GM19328 (cell line): ENCODE results near the gene PRKCE.
"Not testable (repeated sequence)": the region's sequence is repeated elsewhere in the genome, so short reads cannot be mapped to it uniquely, and the experiment has no call there.

Experiments
- ATAC-seq: cut with Tn5 transposase; IDR thresholded peaks from one replicate; pipeline ENCODE4 v1.9.1; 2021; ENCODE audit warnings: mild to moderate bottlenecking, moderate library complexity; ENCODE audit not compliant: unreplicated experiment

Gene PRKCE

DNA sequence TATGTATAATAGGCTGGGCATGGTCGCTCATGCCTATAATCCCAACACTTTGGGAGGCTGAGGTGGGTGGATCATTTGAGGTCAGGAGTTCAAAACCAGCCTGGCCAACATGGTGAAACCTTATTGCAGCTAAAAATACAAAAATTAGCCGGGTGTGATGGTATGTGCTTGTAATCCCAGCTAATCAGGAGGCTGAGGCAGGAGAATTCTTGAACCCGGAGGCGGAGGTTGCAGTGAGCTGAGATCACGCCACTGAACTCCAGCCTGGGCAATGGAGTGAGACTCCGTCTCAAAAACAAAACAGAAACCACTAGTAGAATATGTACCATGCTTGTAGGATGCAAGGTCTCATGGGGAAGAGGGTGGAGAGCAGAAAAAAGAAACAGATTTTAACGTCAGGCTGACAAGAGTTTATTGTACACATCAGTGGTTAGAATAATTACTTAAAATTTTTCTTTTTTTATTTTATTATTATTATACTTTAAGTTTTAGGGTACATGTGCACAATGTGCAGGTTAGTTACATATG lies 44.1 kb downstream of the PRKCE start:
- not testable (repeated sequence) for ATAC-seq

DNA sequence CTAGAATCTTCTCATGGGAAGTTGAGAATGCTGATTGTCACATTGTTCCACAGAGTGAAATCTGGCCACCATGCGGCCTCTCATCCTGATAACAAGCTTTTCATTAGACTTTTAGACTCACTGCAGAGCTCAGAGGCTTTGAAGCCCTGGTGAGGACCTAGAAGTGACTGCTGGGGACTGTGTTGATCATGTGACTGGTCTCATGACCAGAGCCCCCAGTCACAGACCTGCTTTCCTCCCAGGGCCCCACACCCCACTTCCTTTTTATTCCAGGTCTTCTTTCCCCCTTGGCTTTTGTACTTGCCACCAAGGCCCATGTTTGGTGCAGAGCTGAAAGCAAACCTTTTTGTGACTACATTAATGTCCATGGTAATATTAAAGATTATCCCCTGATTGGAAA lies 45.2 kb downstream of the PRKCE start:
- no peak for ATAC-seq

DNA sequence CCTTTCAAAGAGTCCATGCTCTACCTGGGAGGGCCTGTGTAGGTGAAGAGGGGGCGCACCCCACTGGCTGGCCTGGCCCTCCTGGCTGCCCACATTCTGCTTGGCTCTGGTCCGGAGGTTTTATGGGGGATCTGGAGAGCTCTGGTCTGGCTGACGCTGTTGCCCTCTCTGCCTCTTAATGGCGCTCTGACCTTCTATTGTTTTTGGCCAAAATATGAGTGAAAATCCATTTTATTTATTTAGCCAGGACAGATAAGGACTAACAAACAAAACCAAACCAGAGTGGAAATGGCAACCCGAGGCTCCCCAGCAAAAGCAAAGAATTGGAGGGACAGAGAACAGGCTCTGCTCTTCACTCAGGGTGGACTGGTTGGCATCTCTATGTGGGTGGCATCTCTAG lies 45.7 kb downstream of the PRKCE start:
- no peak for ATAC-seq

DNA sequence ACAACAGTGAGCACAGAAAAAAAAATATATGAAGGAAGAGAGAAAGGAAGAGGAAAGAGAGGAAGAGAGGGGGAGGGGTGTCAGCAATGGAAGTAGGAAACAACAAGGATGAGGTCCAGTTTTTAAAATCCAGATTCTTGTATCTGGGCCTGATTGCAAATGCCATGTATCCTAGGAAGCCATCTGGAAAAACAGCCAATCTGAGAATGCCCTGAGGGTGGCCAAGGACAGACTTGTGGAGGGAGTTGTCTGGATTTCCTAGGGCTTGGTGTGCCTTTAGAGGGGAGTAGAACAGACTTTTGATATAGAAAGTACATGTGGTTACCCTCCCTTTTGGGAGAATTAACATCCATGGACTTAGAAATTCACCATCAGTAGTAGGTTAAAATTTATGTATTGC lies 47.1 kb downstream of the PRKCE start:
- no peak for ATAC-seq

DNA sequence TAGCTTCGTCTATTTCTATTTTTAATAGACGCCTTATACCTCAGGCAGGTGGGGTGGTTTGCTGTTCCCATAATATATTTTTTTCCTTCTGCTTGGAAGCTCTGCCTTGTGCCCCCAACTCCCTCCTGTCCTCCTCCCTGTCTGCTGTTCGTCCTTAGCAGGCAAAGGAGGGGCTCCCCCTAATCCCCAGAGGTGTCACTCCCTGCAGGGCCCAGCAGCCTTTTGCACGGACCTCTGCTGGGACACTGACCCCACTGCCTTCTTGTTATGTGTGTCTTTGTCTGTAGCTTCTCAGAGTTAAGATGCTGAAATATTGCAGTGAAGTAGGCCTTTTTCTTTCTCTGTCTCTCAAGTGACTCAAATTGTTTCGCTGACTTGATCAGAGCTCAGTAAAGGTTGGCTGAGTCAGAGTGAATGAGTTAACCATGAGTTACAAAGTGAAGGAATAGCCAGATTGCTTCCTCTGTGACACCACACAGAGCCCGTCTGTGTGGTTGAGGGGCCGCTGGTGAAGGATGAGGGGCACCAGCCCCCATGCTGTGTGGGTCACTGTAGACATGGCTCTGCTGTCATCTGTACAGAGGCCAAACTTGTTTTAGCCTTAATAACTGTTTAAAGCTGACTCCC lies 47.7 kb downstream of the PRKCE start:
- ATAC-seq, result peak; percentile 44

DNA sequence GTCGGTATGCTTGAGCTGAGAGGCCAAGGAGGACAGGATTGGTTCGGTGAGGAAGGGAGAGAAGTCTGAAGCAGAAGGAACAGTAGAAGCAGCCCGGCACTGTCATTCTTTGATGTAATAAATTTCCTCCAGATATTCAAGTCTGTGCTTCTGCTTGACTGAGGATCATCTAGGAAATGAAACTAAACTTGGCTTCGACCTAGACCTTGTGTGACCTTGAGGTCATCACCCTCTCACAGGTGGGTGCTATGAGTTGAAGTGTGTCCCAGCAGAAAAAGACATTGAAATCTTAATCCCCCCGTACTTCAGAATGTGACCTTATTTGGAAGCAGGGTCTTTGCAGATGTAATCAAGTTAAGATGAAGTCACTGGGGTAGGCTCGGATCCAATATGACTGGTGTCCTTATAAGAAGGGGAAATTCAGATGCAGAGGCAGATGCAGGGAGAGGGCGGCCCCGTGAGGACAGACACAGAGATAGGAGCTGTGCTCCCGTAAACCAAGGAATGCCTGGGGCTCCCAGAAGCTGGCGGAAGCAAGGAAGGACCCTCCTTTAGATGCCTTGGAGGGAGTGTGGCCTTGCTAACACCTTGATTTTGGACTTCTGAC lies 49.0 kb downstream of the PRKCE start:
- no peak for ATAC-seq

DNA sequence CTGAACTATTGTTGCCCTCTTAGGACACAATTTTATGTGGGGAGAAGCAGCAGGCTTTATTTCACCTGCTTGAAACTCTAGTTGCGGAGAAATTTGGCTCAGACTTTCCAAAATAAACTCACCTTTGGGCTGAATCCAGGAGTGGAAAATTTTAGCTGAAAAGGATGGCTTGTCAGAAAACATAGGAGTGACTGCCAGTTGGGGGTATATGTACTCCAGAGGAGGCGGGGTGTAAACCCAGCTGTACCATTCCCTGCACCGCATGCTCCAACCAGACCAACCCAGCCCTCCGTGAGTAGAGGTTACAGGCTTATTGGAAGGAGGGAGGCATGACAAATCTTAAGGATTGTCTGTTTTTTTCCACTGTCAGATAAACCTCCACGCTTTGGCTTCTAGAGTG lies 53.8 kb downstream of the PRKCE start:
- no peak for ATAC-seq

DNA sequence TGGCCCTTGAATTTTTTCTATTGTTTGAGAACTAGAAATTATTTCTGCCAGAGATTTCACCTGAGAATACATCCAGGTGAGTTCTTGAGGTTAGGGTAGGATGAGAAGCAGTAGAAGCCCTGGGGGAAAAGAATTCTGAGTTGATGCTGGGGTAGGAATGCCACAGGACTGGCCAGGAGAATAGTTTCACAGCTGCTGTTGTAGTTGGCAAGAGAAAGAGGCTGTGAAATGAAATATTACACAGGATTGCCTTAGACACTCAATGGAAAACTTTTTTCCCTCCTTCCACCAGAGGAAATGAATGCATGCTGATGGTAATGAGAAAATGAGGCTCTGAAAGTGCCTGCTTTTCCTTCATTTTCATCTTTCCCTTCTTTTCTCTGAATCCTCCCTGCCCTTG lies 54.6 kb downstream of the PRKCE start:
- no peak for ATAC-seq

DNA sequence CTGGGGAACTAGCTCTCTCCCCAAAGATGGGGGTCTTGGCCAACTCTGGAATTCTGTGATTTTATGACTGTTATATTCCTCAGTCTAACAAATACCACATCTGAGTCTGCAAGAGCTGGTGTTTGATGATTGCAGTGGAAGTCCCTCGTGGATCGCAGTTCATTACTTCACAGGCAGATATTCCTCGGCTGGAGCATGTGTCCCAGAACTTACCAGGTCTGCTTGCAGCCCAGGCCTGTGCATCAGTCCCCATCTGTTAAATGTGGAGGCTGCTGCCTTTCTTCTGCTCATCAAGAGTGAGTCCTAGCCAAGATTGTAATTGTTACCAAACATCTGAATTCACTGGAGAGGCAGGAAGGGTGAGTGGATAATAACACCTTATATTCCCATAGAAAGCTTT lies 55.5 kb downstream of the PRKCE start:
- no peak for ATAC-seq

DNA sequence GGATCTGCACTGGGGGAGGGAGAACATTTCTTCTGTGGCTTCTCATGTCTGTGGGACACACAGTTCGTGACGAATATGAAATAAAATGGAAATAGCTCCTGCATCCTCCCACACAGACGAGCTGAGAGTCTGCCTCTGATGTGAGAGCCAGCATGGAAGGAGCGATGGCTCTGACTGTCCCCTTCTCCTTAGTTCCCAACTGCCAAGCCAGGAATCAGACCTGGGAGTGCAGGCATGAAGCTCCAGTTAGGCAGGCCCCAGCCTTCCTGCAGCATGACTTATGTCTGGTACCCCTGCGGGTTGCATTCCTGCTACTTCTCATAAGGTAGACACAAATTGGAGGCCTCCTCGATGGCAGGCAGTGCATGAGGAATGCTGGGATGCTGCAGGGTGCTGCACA lies 56.2 kb downstream of the PRKCE start:
- no peak for ATAC-seq

DNA sequence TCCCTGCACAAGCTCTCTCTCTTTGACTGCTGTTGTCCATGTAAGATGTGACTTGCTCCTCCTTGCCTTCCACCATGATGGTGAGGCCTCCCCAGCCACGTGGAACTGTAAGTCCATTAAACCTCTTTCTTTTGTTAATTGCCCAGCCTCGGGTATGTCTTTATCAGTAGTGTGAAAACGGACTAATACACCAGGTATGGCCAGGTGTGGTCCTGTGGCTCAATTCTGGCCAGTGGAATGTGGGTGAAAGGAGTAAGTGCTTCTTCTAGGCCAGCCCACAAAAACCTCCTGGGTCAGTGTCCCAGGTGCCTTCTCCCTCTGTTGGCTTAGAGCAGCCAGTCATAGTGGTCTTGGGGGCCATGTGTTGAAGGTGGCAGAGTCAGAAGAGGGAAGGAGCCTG lies 57.0 kb downstream of the PRKCE start:
- ATAC-seq, result no peak

DNA sequence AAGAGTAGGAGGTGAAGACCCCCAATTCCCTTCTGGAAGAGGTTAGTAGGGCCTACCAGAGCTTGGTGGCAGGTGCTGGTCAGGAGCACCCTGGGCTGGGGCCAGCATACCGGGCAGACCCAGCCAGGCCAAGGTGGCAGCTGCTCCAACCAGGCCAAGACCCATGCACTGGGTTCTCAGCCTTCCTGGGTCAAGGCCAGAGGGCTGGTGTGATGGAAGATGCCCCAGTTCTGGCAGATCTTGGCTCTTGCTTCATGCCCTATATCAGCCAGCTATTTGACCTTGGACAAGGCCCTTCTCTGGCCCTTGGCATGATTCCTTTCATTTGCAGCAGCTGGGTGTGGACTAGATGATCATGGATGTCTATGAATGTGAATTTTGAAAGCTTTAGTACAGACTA lies 57.7 kb downstream of the PRKCE start:
- ATAC-seq, result no peak

DNA sequence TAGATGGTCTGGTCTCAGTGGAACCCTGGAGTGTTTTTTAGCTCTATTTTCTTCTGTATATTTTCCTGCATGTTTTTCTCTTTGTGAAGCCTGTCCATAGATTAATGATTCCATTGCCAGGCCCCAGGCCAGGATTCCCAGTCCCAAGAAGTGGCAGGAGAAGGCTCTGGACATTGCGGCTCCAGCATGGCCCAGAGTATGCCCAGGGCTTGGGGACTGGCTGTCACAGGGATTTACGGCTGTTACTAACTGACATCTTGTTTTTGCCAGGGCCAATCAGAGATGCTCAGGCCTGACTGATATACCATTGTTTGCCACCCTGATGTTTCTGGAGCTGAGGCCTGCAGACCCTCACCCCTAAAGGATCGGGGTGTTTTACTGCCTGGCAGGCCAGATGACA lies 59.0 kb downstream of the PRKCE start:
- no peak for ATAC-seq

DNA sequence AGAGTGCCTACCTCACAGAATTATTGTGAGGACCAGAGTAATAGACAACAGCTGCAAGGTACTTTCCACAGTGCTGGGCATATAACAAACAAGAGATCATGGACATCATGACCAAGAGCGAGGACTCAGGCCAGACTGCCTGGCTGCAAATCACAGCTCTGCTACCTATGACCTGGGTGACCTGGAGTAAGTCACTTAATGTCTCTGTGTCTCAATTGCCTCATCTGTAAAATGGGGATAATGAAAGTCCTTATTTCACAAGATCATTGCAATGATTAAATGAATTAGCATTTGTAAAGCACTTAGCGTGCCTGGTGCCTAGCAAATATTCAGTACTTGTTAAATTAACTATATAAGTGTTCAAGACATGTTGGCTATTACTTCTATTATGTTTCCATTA lies 59.7 kb downstream of the PRKCE start:
- no peak for ATAC-seq

DNA sequence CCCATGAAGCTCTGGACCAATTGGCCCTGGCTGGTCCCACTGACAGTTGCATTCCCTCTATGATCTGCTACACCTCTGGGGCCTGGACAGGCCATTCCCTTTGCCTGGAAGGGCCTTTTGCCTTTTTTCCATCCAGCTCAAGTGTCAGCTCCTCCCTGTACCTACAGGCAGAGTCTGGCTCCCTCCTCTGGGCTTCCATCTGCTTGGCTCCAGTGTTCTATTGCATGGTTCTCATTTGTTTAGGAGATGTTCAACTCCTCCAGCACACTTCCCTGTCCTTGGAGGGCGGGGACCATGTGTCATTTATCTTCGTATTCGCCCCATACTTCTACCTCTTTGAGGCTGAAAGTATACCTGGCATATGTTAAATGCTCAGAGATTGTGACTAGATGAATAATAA lies 61.1 kb downstream of the PRKCE start:
- ATAC-seq, result no peak

DNA sequence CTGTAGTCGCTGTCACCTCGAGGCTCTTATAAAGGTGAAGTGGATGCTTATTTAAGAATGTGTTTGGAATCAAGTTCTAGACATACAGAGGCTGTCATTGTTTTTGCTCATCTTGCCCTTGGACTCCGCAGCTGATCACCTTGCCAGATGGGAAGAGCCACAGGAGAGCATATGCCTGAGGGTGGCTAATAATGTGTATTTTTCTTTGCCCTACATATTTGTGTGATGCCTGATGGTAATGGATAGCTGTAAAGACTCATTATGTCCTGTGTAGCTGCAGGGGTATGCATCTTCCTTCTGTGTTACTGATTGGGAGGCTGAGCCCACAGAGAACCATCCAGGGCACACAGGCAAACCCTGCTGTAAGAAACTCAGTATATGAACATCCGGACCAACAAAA lies 61.7 kb downstream of the PRKCE start:
- ATAC-seq, result no peak

DNA sequence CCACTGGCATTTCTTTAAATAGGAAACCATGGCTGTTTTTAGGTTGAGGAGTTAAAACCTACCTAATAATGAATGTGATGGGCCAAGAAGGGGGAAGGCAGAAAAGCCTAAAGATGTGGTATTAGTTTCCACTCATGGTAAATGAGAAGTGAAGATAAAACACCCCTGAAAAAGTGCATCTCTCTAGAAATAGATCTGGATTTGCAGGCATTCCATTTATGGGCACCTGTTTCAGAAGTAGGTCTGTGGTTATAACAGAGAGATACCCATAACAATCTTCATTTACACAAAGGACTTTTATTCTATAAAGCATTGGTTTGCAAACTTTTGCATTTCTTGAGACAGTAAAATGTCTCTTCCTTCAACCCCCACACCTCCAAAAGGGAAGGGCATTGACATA lies 62.1 kb downstream of the PRKCE start:
- no peak for ATAC-seq

DNA sequence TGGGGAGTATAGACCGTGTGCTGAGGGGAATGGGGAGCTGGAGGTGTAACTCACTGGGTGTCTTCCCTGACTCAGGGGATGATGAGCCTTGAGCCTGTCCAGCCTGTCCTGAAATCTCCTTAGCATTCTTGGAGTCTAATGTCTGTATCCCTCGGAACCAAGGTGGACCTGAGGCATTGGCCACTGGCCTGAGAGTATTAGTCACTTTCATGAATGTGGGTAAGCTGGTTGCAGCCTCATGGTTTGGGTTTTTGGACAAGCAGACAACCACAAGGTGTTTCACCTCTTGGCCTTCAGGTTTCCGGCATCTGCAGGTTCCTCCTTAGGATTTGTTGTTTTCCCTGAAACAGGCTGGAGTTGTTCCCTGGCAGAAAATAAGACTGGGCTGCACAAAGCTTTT lies 63.2 kb downstream of the PRKCE start:
- ATAC-seq, result no peak

DNA sequence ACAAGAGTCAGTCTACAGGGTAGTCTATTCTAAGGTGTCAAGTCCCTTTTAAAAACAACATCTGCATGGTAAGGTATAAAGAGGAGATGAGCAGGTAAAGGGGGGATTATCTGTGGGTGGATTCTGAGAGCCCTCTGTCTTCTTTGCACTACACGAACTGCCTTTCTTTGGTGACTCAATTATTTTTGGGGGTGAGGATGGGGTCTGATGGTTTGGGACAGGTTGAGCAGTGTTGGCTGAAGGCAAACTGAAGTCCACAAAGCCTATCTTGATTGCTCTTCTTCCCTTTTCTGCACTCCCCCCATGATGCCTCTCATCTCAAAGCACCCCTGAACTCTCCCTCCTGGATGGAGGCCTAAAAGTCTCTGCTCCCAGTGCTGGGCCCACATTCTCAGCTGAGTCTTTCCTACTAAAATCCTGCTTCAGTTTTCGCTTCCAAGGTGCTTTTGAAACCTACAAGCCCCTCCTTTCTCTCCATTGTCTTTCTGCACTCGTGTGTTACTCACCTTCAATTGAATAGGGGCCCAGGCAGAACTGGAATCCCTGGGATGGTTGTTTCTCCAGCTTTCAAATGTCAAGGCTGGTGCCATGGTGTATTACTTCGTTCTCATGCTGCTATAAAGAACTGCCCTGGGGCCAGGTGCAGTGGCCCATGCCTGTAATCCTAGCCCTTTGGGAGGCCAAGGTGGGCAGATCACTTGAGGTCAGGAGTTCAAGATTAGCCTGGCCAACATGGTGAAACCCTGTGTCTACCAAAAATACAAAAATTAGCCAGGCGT lies 64.3 kb downstream of the PRKCE start:
- no peak for ATAC-seq

DNA sequence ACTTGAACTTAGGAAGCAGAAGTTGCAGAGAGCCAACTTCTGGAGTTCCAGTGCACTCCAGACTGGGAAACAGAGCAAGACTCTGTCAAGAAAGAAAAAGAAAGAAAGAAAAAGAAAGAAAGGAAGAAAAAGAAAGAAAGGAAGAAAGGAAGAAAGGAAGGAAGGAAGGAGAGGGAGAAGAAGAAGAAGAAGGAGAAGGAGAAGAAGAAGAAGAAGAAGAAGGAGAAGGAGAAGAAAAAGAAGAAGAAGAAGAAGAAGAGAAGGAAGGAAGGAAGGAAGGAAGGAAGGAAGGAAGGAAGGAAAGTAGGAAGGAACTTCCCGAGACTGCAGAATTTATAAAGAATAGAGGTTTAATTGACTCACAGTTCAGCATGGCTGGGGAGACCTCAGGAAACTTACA lies 65.0 kb downstream of the PRKCE start:
- ATAC-seq, result not testable (repeated sequence)

DNA sequence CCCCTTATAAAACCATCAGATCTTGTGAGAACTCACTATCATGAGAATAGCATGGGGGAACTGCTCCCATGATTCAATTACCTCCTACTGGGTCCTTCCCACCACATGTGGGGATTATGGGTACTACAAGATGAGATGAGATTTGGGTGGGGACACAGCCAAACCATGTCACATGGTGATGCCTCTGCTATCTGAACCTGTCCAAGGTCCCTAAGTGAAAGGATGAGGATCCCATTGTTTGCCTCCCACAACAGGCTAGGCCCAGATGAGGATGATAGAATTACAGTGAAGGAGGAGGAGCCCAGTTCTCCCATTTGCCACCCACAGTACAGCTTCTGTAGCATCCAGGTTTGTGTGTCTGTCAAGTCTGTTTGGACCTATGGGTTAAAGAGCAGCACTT lies 65.4 kb downstream of the PRKCE start:
- no peak for ATAC-seq

DNA sequence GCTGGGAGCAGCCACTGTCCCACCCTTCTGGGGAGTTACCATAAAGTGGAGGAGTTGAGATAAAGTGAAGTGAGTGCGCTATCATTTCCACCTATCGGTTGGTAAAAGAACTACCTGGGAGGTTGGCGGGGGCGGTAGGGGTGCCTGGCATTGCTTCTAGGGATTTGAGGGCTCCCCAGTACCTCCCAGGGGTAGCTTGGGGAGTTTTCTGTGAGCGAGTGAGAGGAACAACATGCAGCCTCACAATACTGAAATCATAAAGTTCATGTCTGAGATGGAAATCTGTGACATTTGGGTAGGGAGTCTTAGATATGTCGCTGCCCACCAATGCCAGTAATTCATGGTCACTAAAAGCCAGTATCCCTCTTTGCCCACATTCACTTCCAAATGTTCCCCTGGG lies 68.7 kb downstream of the PRKCE start:
- ATAC-seq, result no peak
